ENCODE data around the gene ACTG2.

DNA sequence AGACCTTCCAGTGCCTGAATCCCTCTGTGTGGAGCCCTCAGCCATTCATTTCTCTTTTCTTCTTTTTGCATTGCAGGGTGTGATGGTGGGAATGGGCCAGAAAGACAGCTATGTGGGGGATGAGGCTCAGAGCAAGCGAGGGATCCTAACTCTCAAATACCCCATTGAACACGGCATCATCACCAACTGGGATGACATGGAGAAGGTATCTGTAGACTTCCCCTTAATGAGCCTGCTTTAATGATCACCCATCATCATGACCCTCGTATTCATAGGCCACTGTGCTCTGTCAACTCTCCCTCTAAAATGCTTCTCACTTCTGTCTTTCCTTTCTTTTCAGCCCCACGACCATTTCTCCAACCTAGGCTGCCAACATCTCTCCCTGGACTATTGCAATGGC is 9.5 kb downstream of the ACTG2 start:
- TF ChIP-seq, protein P1, sequence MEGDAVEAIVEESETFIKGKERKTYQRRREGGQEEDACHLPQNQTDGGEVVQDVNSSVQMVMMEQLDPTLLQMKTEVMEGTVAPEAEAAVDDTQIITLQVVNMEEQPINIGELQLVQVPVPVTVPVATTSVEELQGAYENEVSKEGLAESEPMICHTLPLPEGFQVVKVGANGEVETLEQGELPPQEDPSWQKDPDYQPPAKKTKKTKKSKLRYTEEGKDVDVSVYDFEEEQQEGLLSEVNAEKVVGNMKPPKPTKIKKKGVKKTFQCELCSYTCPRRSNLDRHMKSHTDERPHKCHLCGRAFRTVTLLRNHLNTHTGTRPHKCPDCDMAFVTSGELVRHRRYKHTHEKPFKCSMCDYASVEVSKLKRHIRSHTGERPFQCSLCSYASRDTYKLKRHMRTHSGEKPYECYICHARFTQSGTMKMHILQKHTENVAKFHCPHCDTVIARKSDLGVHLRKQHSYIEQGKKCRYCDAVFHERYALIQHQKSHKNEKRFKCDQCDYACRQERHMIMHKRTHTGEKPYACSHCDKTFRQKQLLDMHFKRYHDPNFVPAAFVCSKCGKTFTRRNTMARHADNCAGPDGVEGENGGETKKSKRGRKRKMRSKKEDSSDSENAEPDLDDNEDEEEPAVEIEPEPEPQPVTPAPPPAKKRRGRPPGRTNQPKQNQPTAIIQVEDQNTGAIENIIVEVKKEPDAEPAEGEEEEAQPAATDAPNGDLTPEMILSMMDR (IDR thresholded peaks at IDR 0.05): no peak
- TF ChIP-seq POLR2A (IDR thresholded peaks at IDR 0.05) (no peak), POLR2AphosphoS5 (IDR thresholded peaks at IDR 0.05) (no peak)

All from breast epithelium (tissue), 3 donors.